ENCODE measurements around the gene CCDC181.

DNA sequence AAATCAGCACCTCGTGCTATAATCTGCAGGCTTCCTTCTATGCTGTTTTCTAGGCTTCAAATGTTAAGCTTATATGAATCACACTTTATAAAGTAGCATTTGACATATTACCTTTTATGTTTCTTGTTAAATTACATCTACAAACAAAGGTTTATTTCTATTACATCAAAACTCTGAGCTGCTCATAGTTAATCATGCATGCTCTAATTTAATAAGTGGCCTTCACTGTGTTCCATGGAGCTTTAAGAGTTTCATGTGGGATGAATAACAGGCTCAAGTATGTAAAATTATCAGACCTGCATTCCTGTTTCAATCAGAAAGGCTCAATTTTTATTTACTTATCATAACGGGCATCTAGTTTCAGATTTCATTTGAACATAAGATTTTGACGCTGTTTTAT is 45.5 kb upstream of the CCDC181 start:
- no peak for TF ChIP-seq YY1 (IDR thresholded peaks at IDR 0.05; ENCODE audit: insufficient read depth, insufficient read length)
- TF ChIP-seq ZNF274 (IDR thresholded peaks at IDR 0.05; ENCODE audit: low read depth, low read length): no peak

Measured in NT2/D1 (cell line).